SK-N-MC (cell line): ENCODE measurements around the gene COPRS.

ENCODE experiments used
- DNase-seq: peaks from one replicate; pipeline ENCODE4 v3.0.0-alpha.2; 2011; ENCODE audit warnings: low read depth, low spot score
- H3K27ac ChIP-seq: fragments of 200-600 bp; sonication (generic); 2 replicates; pipeline ENCODE4 v1.5.1; 2016; ENCODE audit warnings: mixed run types
- H3K36me3 ChIP-seq: fragments of 200-600 bp; sonication (generic); 2 replicates; pipeline ENCODE4 v1.6.1; 2017; ENCODE audit warnings: antibody characterized with exemption, low read length, mixed read lengths; ENCODE audit not compliant: insufficient read depth
- H3K4me3 ChIP-seq: fragments of 200-600 bp; sonication (generic); 2 replicates; pipeline ENCODE4 v1.5.1; 2016
- H3K9ac ChIP-seq: fragments of 200-600 bp; sonication (generic); 2 replicates; pipeline ENCODE4 v1.8.0; 2017; ENCODE audit warnings: mixed run types, mixed read lengths; ENCODE audit not compliant: insufficient read length
- H3K9me3 ChIP-seq: fragments of 200-600 bp; sonication (generic); 2 replicates; pipeline ENCODE4 v1.6.1; 2017; ENCODE audit warnings: low read depth, mild to moderate bottlenecking, antibody characterized with exemption, low read length, moderate library complexity, mixed read lengths
- EZH2 ChIP-seq: fragments of 200-600 bp; sonication (generic); IDR thresholded peaks from one replicate; pipeline ENCODE4 v1.6.1; 2017; ENCODE audit warnings: antibody characterized with exemption
- FOXP2 ChIP-seq: optimal IDR thresholded peaks from 2 replicates; pipeline ENCODE3; 2011; ENCODE audit warnings: mild to moderate bottlenecking, moderate library complexity; ENCODE audit not compliant: insufficient read depth; ENCODE audit errors: extremely low read length, control extremely low read depth
- POLR2AphosphoS5 ChIP-seq: IDR thresholded peaks from 2 replicates; pipeline ENCODE4 v1.6.1; 2012; ENCODE audit warnings: mild to moderate bottlenecking, low read depth, low read length, borderline replicate concordance

The COPRS gene, protein sequence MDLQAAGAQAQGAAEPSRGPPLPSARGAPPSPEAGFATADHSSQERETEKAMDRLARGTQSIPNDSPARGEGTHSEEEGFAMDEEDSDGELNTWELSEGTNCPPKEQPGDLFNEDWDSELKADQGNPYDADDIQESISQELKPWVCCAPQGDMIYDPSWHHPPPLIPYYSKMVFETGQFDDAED

GRCh38 chr17:31858642-31859486 is at the start of gene COPRS:
COPRS (minus strand) TSS chr17:31859244; CDS start chr17:31859199, 45 bp downstream.
- TF ChIP-seq EZH2 (no peak), POLR2AphosphoS5 (no peak), FOXP2 (no peak)
- H3K4me3 ChIP-seq = peak within 1 kb of the TSS; percentile 87
- H3K36me3 ChIP-seq = peaks cover 13% of the 10 kb centered on the region
- H3K27ac ChIP-seq = no peak within 1 kb of the TSS
- peak within 1 kb of the TSS; percentile 71 for H3K9ac ChIP-seq
- no peak for DNase-seq
- no peaks in the 10 kb centered on the region for H3K9me3 ChIP-seq

GRCh38 chr17:31908386-31908785 is 49.3 kb upstream of the COPRS start:
- Histone ChIP-seq H3K9me3 (no peaks in the 10 kb centered on the region), H3K36me3 (no peaks in the 10 kb centered on the region), H3K27ac (peak overlapping the region; percentile 67), H3K4me3 (no peak overlapping the region; the same call in 1 of the 2 replicates), H3K9ac (no peak overlapping the region)
- TF ChIP-seq EZH2 (no peak), POLR2AphosphoS5 (no peak), FOXP2 (no peak)
- DNase-seq = no peak

GRCh38 chr17:31907342-31907962 is 48.4 kb upstream of the COPRS start:
- TF ChIP-seq EZH2 (no peak), POLR2AphosphoS5 (no peak), FOXP2 (no peak)
- Histone ChIP-seq H3K4me3 (peak overlapping the region; percentile 64), H3K27ac (peak overlapping the region; percentile 67; the same call in 1 of the 2 replicates), H3K36me3 (no peaks in the 10 kb centered on the region), H3K9ac (peak overlapping the region; percentile 54), H3K9me3 (no peaks in the 10 kb centered on the region)
- no peak for DNase-seq

DNA sequence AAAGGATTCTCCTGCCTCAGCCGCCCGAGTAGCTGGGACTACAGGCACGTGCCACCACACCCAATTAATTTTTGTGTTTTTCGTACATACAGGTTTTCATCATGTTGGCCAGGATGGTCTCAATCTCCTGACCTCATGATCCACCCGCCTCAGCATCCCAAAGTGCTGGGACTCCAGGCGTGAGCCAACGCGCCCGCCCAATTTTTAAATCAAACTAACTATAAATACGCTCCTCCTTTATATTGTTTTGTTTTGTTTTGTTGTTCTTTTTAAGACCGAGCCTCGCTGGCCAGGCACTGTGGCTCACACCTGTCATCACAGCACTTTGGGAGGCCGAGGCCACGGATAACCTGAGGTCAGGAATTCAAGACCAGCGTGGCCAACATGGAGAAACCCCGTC is 44.4 kb upstream of the COPRS start:
- no peak for TF ChIP-seq FOXP2
- Histone ChIP-seq H3K4me3 (no peak overlapping the region), H3K27ac (no peak overlapping the region), H3K36me3 (peaks cover 12% of the 10 kb centered on the region), H3K9ac (no peak overlapping the region), H3K9me3 (no peaks in the 10 kb centered on the region)
- no peak for DNase-seq

DNA sequence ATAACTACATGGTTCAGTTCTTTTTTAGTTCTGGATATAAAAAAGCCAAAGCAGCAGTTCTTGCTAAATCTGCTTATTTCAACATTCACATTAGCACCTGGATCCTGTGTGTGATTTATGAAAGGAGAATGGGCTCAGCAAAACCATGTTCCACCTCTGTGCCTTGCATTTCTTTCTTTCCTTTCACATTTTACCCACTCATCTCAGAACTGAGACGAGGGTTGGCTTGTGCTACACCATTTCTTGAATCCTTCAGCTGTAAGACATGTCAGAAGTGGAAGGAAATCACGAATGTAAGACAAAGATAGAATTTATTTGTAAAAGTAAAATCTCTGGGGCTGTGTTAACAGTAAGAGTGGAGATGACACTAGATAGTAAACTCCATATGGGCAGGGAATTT is 43.6 kb upstream of the COPRS start:
- TF ChIP-seq FOXP2 (no peak), POLR2AphosphoS5 (no peak), EZH2 (no peak)
- H3K9me3 ChIP-seq = no peaks in the 10 kb centered on the region
- H3K9ac ChIP-seq = no peak overlapping the region
- H3K36me3 ChIP-seq = peaks cover 20% of the 10 kb centered on the region
- no peak for DNase-seq
- 0 out of 2 replicates have a peak overlapping the region, but pooled peaks have one; percentile 15 for H3K27ac ChIP-seq
- no peak overlapping the region for H3K4me3 ChIP-seq

DNA sequence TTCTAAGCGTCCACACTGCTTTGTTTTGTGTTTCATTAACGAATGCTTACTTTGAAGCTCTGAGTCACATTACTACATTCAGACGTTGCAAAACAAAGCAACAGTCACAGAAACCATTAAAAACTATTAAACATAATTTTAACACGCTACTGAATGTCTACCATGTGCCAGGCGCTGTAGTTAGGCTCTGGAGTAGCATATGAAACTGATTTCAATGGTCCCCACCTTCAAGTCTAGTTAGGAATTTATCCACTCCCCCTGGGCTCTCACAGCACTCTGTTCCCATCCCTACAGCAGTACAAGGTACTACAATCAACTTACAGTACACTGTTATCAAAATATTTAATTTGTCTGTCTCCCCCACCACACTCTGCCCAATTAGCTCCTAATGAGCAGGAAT is 41.8 kb upstream of the COPRS start:
- peak overlapping the region; percentile 97 for H3K9ac ChIP-seq
- H3K27ac ChIP-seq = no peak overlapping the region
- no peaks in the 10 kb centered on the region for H3K9me3 ChIP-seq
- no peak for DNase-seq
- H3K36me3 ChIP-seq = peaks cover 30% of the 10 kb centered on the region
- TF ChIP-seq POLR2AphosphoS5 = no peak
- TF ChIP-seq FOXP2 = no peak
- no peak for TF ChIP-seq EZH2
- H3K4me3 ChIP-seq = peak overlapping the region; percentile 91

GRCh38 chr17:31888124-31888523 is 29.1 kb upstream of the COPRS start:
- Histone ChIP-seq H3K36me3 (peaks cover 75% of the 10 kb centered on the region), H3K4me3 (no peak overlapping the region), H3K9ac (no peak overlapping the region), H3K27ac (no peak overlapping the region), H3K9me3 (no peaks in the 10 kb centered on the region)
- TF ChIP-seq EZH2 (no peak), POLR2AphosphoS5 (no peak), FOXP2 (no peak)
- no peak for DNase-seq

GRCh38 chr17:31882571-31882970 is 23.5 kb upstream of the COPRS start:
- Histone ChIP-seq H3K9ac (no peak overlapping the region), H3K36me3 (peaks cover 71% of the 10 kb centered on the region), H3K27ac (no peak overlapping the region), H3K9me3 (no peaks in the 10 kb centered on the region), H3K4me3 (no peak overlapping the region)
- TF ChIP-seq FOXP2 (no peak), EZH2 (no peak), POLR2AphosphoS5 (no peak)
- DNase-seq = no peak

DNA sequence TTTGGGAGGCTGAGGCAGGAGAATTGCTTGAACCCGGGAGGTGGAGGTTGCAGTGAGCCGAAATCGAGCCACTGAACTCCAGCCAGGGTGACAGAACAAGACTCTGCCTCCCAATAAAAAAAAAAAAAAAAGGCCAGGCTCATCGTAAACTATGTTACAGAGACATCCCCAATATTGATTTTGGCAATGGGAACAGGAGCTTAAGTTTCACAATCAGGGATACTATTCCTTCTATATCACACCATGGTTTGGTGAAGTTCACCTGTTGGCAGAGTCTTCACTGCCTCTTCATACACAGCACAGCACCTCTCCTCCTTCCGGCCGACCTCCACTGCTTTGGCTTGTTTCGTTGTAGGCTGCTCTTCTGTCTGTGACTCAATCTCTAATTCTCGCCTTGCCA is 21.3 kb upstream of the COPRS start:
- TF ChIP-seq EZH2 (no peak), FOXP2 (no peak), POLR2AphosphoS5 (no peak)
- Histone ChIP-seq H3K36me3 (peaks cover 71% of the 10 kb centered on the region), H3K27ac (no peak overlapping the region), H3K4me3 (no peak overlapping the region), H3K9ac (no peak overlapping the region), H3K9me3 (no peaks in the 10 kb centered on the region)
- no peak for DNase-seq
